H1 (cell line): ENCODE data around the gene DNAL4. TPM values are rescaled to one million over a fixed set of nuclear protein-coding genes. Genes with fewer than 3 reads are reported as not detected.

Source experiments
- CTCF ChIA-PET: fragments of 300-600 bp; sonication (Branson Sonifier 250); formaldehyde crosslinking; loops from one replicate; lab custom pipeline; 2021; ENCODE audit not compliant: partially characterized antibody; lab: Charles Lee
- POLR2A ChIA-PET: fragments of 300-600 bp; sonication (Branson Sonifier 250); formaldehyde crosslinking; loops from one replicate; lab custom pipeline; 2021; ENCODE audit warnings: inconsistent platforms; ENCODE audit not compliant: partially characterized antibody; lab: Charles Lee
- DNase-seq, 2 experiments: peaks; one replicate each; pipeline versions ENCODE4 v3.0.0 to v3.0.0-alpha.2; 2010 to 2022; ENCODE audit warnings: low spot score in 2 of 2, low read depth in 1 of 2, mixed read lengths in 1 of 2
- FAIRE-seq: peaks from 2 replicates; lab custom pipeline; 2011; peaks lifted over from hg19 to GRCh38; lab: Jason Lieb, UNC
- H2AFZ ChIP-seq: 2 replicates; pipeline ENCODE4 v1.8.1; 2012; ENCODE audit warnings: low read length, inconsistent platforms
- H2AK5ac ChIP-seq: 2 replicates; pipeline ENCODE4 v1.6.1; 2013; ENCODE audit warnings: low read depth, low read length
- H2BK120ac ChIP-seq: replicated peaks from 2 replicates; pipeline ENCODE3; 2013; ENCODE audit warnings: low read depth, low read length, inconsistent platforms
- H2BK12ac ChIP-seq: 2 replicates; pipeline ENCODE4 v1.6.1; 2013; ENCODE audit warnings: low read depth, low read length
- H2BK15ac ChIP-seq: 2 replicates; pipeline ENCODE4 v1.6.1; 2013; ENCODE audit warnings: low read length
- H2BK20ac ChIP-seq: 2 replicates; pipeline ENCODE4 v1.6.1; 2013; ENCODE audit warnings: low read length
- H2BK5ac ChIP-seq: 2 replicates; pipeline ENCODE4 v1.6.1; 2013; ENCODE audit warnings: low read depth, low read length
- H3K14ac ChIP-seq: 2 replicates; pipeline ENCODE4 v1.6.1; 2013; ENCODE audit warnings: inconsistent platforms; ENCODE audit not compliant: insufficient read length
- H3K18ac ChIP-seq: 2 replicates; pipeline ENCODE4 v1.6.1; 2013; ENCODE audit warnings: low read length; ENCODE audit errors: extremely low read depth
- H3K23ac ChIP-seq: 2 replicates; pipeline ENCODE4 v1.6.1; 2013; ENCODE audit warnings: inconsistent platforms; ENCODE audit not compliant: insufficient read length
- H3K23me2 ChIP-seq: 2 replicates; pipeline ENCODE4 v1.6.1; 2013; ENCODE audit warnings: low read depth, low read length
- H3K27ac ChIP-seq: 2 replicates; pipeline ENCODE4 v1.6.1; 2011; ENCODE audit warnings: low read depth, low read length, inconsistent platforms
- H3K27me3 ChIP-seq, 4 experiments: replicated peaks in 1 of 4; 1 replicate in 1 of 4; 2 replicates in 3 of 4; pipeline versions ENCODE4 v1.6.1 to v1.8.1; 2011 to 2013; ENCODE audit warnings: low read length in 3 of 4, mild to moderate bottlenecking in 3 of 4, inconsistent platforms in 2 of 4, mixed read lengths in 2 of 4, moderate library complexity in 1 of 4; ENCODE audit not compliant: control insufficient read depth in 3 of 4, insufficient read depth in 3 of 4; ENCODE audit errors: extremely low read depth in 1 of 4
- H3K36me3 ChIP-seq, 4 experiments: 2 replicates each; pipeline versions ENCODE4 v1.6.1 to v1.8.1; 2011 to 2013; ENCODE audit warnings: mild to moderate bottlenecking in 4 of 4, low read length in 3 of 4, moderate library complexity in 2 of 4, control low read depth in 1 of 4, inconsistent platforms in 1 of 4; ENCODE audit not compliant: insufficient read depth in 4 of 4, control insufficient read depth in 2 of 4
- H3K4ac ChIP-seq: replicated peaks from 2 replicates; pipeline ENCODE3; 2013; ENCODE audit warnings: low read length, low read depth, mixed read lengths, inconsistent platforms; ENCODE audit not compliant: insufficient read length
- H3K4me1 ChIP-seq, 4 experiments: replicated peaks in 1 of 4; 1 replicate in 1 of 4; 2 replicates in 3 of 4; pipeline versions ENCODE4 v1.6.1 to v1.8.1; 2011 to 2013; ENCODE audit warnings: low read length in 3 of 4, inconsistent platforms in 2 of 4, mixed read lengths in 1 of 4; ENCODE audit not compliant: insufficient read depth in 4 of 4, control insufficient read depth in 3 of 4
- H3K4me2 ChIP-seq, 2 experiments: 2 replicates each; pipeline versions ENCODE4 v1.6.1 to v1.8.1; 2011 to 2013; ENCODE audit warnings: low read depth in 2 of 2, low read length in 2 of 2, control low read depth in 1 of 2, inconsistent platforms in 1 of 2, mild to moderate bottlenecking in 1 of 2; ENCODE audit not compliant: insufficient read depth in 1 of 2
- H3K4me3 ChIP-seq, 4 experiments: fragments of 200-600, 300-600 bp in 1 of 4; sonication (generic), shearing (Covaris generic), sonication (Bioruptor Twin) in 1 of 4; 2 replicates each; pipeline versions ENCODE4 v1.5.1 to v1.8.1; 2011 to 2016; ENCODE audit warnings: low read length in 4 of 4, low read depth in 3 of 4, control low read depth in 2 of 4, inconsistent platforms in 2 of 4, mild to moderate bottlenecking in 2 of 4, mixed read lengths in 1 of 4, moderate library complexity in 1 of 4; ENCODE audit not compliant: insufficient read depth in 2 of 4; ENCODE audit errors: extremely low read depth in 1 of 4
- H3K56ac ChIP-seq: replicated peaks from 2 replicates; pipeline ENCODE3; 2013; ENCODE audit warnings: low read depth, mild to moderate bottlenecking, mixed read lengths, low read length, inconsistent platforms; ENCODE audit not compliant: insufficient read length
- H3K79me1 ChIP-seq: 2 replicates; pipeline ENCODE4 v1.6.1; 2013; ENCODE audit warnings: low read depth, low read length, control low read depth
- H3K79me2 ChIP-seq, 2 experiments: 2 replicates each; pipeline versions ENCODE4 v1.6.1 to v1.8.1; 2012 to 2013; ENCODE audit warnings: low read length in 2 of 2, mild to moderate bottlenecking in 2 of 2, inconsistent platforms in 1 of 2; ENCODE audit not compliant: insufficient read depth in 2 of 2, control insufficient read depth in 1 of 2
- H3K9ac ChIP-seq, 4 experiments: replicated peaks in 1 of 4; 1 replicate in 1 of 4; 2 replicates in 3 of 4; pipeline versions ENCODE4 v1.6.1 to v1.8.1; 2011 to 2013; ENCODE audit warnings: low read depth in 3 of 4, low read length in 3 of 4, control low read depth in 2 of 4, mild to moderate bottlenecking in 2 of 4, moderate library complexity in 2 of 4, inconsistent platforms in 1 of 4; ENCODE audit errors: extremely low read depth in 1 of 4
- H3K9me3 ChIP-seq, 2 experiments: 2 replicates each; pipeline versions ENCODE4 v1.6.1 to v1.8.1; 2012 to 2013; ENCODE audit warnings: mild to moderate bottlenecking in 2 of 2, moderate library complexity in 2 of 2, control low read depth in 1 of 2, inconsistent platforms in 1 of 2, low read depth in 1 of 2, low read length in 1 of 2, mixed read lengths in 1 of 2; ENCODE audit not compliant: insufficient read depth in 2 of 2
- H4K20me1 ChIP-seq, 2 experiments: replicated peaks in 1 of 2; 2 replicates each; pipeline versions ENCODE3 to v1.8.1; 2011 to 2013; ENCODE audit warnings: inconsistent platforms in 2 of 2, low read length in 2 of 2, mild to moderate bottlenecking in 1 of 2; ENCODE audit not compliant: insufficient read depth in 2 of 2, control insufficient read depth in 1 of 2
- H4K5ac ChIP-seq: 2 replicates; pipeline ENCODE4 v1.6.1; 2013; ENCODE audit warnings: low read length, low read depth, mixed read lengths, inconsistent platforms; ENCODE audit not compliant: insufficient read length
- H4K8ac ChIP-seq: 2 replicates; pipeline ENCODE4 v1.8.0; 2013; ENCODE audit warnings: mild to moderate bottlenecking, moderate library complexity, low read length, inconsistent platforms; ENCODE audit not compliant: insufficient read depth; ENCODE audit errors: extremely low read depth
- H4K91ac ChIP-seq: replicated peaks from 2 replicates; pipeline ENCODE3; 2013; ENCODE audit warnings: low read length, mixed read lengths, inconsistent platforms; ENCODE audit not compliant: insufficient read length
- EZH2 ChIP-seq: fragments of 200-600 bp; sonication (generic); IDR thresholded peaks from 2 replicates; pipeline ENCODE4 v1.7.1; 2012; ENCODE audit warnings: low read depth, mild to moderate bottlenecking, moderate library complexity, low read length, inconsistent platforms; ENCODE audit not compliant: severe bottlenecking
- KDM1A ChIP-seq: fragments of 200-600, 300-600 bp; sonication (generic); IDR thresholded peaks from 2 replicates; pipeline ENCODE4 v1.7.1; 2016; ENCODE audit warnings: mild to moderate bottlenecking, low read length, borderline replicate concordance
- RBBP5 ChIP-seq: IDR thresholded peaks from 2 replicates; pipeline ENCODE4 v1.7.1; 2012; ENCODE audit warnings: low read depth, mild to moderate bottlenecking, inconsistent platforms, low read length, moderate library complexity, borderline replicate concordance
- WGBS, 2 experiments: shearing (Covaris generic) in 1 of 2; methylation state at CpG; one replicate each; pipeline versions ENCODE4 v1.1.6 to v1.1.7; 2013 to 2015; ENCODE audit warnings: low lambda C conversion rate in 2 of 2, mixed read lengths in 2 of 2, inconsistent platforms in 1 of 2, low coverage in 1 of 2, missing lambda C conversion rate in 1 of 2; ENCODE audit not compliant: insufficient replicate concordance in 2 of 2, insufficient coverage in 1 of 2, insufficient read length in 1 of 2; ENCODE audit errors: extremely low coverage in 1 of 2, missing lambda C conversion rate in 1 of 2; 5-methylcytosine and 5-hydroxymethylcytosine counted together
- polyA plus RNA-seq, 7 experiments: library from polyadenylated mRNA; depleted of rRNA in 3 of 7; stranded (reverse) in 5 of 7; unstranded in 2 of 7; fragments of >200 nt in 5 of 7; fragments of 200-250 nt in 2 of 7; gene quantifications; 1 replicate in 5 of 7; 2 replicates in 1 of 7; 4 replicates in 1 of 7; pipeline versions ENCODE4 v1.2.1 to v1.2.3, GENCODE V29; 2011 to 2013; ENCODE audit warnings: missing spikeins in 2 of 7, mixed read lengths in 2 of 7
- total RNA-seq: library from RNA; stranded (reverse); fragmentation: NEBNext Ultra II Directional; extraction: Animal tissue kit (Norgen Biotek cat#: 25700); gene quantifications from 2 replicates; pipeline ENCODE4 v1.2.1, GENCODE V29; 2021

The DNAL4 gene
- total and polyA plus RNA-seq, 2 of the 8 experiments (the other 6 are each of a cell fraction or from before 2014, with no cell fraction given) = 8.8 to 14.0 TPM

DNA sequence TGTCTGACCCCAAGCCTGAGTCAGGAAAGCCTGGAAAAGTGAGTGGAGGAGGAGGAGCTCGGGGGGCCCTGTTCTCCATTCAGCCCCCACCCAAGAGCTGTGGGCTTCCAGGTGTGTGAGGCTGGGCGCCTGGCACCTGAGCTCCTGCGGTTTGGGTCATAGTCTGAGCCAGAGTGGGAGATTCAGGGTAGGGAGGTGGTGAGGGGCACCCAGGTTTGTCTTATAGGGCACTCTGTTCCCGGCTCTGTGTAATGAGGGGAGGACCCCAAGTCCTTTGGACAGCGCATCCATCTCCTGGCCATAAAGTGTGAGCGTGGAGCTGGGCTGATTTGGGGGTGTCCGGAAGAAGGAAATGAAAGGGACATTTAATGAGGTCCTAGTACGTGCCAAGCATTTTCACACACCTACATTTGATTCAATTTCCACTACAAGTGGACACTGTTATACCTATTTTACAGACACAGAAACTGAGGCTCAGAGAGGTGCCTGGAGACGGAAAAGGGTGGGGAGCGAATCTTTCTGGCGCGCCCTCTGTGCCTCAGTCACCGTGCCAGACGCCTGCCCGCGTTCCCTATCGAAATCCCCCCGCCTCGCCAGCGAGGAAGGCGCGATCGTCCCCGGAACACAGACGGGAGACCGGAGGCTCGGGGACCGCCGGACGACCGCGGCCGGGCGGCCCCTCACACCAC is 48.7 kb upstream of the DNAL4 start:
- TF ChIP-seq KDM1A (peak; percentile 85), EZH2 (peak; percentile 43), RBBP5 (no peak)
- TF ChIP-seq, all 59 proteins: peak for 2
- CTCF ChIA-PET = interaction anchor here (0.7 to 2.1 kb wide), 8 partner anchors 8 to 77 kb away, joined by 3 to 10 read pairs (median 5); no protein-coding TSS in a partner anchor
- DNase-seq = no peak
- no peak for FAIRE-seq
- Histone ChIP-seq H2AK5ac (no peak overlapping the region), H3K4ac (no peak overlapping the region), H2BK120ac (no peak overlapping the region), H3K4me3 (peak overlapping the region; percentile 48 to 70 (median 50)), H2BK20ac (no peak overlapping the region), H2AFZ (no peak overlapping the region), H3K79me1 (no peaks in the 10 kb centered on the region), H3K9ac (no peak overlapping the region), H2BK15ac (no peak overlapping the region), H3K18ac (no peak overlapping the region), H3K27me3 (peaks cover 16 to 45% (median 38%) of the 10 kb centered on the region in 4 experiments), H3K79me2 (no peaks in the 10 kb centered on the region), H3K4me2 (peak overlapping the region; percentile 49 to 89), H3K4me1 (peaks cover 0 to 6% (median 2%) of the 10 kb centered on the region in 4 experiments; a peak in 4 of 7 replicates), H3K36me3 (no peaks in the 10 kb centered on the region), H3K14ac (no peak overlapping the region), H2BK5ac (no peak overlapping the region), H4K91ac (no peak overlapping the region), H4K5ac (no peak overlapping the region), H3K56ac (no peak overlapping the region), H2BK12ac (peak overlapping the region; percentile 9; the same call in 1 of the 2 replicates), H3K23me2 (peaks cover 8% of the 10 kb centered on the region; the same call in 1 of the 2 replicates), H4K8ac (peak overlapping the region; percentile 80), H3K27ac (no peak overlapping the region), H3K9me3 (no peaks in the 10 kb centered on the region), H4K20me1 (peaks cover 0 to 4% of the 10 kb centered on the region in 2 experiments), H3K23ac (no peak overlapping the region)
- POLR2A ChIA-PET = interaction anchor here (0.5 to 2.2 kb wide), 11 partner anchors 8 to 161 kb away, joined by 3 to 5 read pairs (median 4); no protein-coding TSS in a partner anchor
- 27% methylated on average over 34 of the region's 34 CpGs; no CpG with 5 or more reads in 1 of the 2 experiments for WGBS, 2 experiments
